ENCODE results near the gene MLN.

MLN gene

DNA sequence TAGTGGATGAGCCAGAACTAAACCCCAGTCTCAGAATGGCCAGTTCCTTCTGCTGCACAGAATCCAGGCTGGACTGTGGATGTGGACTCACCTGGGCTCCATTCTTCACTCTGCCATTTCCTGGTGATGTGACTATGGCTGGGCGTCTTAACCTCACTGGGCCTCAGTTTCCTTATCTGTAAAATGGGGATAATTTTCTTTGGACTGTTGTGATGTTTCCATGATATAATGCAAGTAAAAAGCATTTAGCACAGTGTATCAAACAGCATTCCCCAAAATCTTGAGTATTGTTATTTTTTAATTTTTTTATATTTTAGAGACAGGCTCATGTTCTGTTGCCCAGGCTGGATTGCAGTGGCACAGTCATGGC, 51.2 kb downstream of the MLN start:
- no peak for DNase-seq (ENCODE audit: low read depth)

DNA sequence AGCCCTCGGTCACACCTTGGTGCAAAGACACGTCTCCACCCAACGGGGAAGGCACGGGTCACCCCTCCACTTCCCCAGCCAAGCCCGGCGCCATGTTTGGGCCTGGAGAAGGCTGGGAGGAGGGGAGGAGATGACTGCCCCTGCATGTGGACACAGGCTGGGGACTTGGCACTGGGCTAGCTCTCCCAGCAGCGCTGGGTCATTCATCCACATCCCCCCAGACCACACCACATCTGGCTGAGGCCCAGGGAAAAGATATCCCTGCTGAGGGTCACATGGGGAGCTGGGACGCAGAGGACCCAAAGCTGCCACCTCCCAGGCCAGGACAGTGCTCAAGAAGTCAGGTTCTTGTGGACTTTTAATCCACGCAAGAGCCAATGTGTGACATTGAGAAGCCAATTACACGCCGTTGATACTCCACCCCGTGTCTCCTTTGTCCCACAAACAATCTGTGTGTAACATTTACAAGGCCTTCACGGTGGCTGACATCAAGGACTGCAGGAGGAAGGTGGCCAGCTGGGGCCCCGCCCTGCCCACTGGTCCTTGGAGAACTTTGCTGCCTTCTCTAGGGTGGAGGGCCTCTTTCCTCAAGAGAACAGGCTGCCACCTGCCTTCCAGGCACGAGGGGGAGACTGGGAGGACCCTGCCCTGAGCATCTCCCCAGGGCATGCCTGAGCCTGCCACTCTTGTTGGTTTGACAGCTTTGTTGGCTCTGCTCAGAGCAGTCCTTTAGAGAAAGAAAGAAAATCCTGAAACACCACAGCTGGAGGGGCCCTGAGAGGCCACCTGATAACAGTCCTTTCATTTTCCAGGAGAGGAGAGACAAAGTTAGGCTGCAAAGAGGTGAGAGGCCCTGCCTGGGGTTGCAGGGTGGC, 51.8 kb downstream of the MLN start:
- DNase-seq (ENCODE audit: low read depth): no peak

DNA sequence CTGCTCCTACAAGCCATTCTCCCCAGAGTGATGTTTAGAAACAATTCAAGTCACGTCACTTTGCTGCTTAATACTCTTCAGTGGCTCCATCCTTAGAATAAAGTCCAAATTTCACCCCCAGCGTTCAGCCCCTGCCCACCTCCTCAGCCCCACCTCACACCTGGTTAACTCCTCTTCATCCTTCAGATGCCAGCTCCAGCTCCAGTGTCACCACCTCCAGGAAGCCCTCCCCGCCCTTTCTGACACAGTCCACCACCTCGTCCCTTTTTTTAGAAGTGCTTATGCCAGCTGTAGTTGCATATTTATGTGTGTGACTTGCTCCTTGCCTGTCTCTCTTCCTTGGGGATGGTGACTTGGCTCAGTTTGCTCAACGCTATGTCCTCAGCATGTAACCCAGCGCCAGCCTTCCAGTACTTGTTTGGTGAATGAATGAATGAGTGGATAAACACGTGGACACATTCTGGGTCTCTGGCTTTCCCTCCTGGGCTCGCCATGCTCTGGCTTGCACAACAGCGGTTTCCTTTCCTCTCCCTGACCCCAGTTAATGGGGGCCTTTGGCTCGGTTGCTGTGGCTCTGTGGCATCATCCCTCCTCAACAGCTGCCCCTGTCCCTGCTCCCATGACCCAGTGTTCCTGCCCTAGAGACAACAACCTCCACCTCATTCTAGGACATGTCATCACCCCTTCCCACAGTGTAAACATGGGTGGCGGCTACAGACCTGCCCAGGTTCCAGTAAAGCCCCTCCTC, 53.4 kb downstream of the MLN start:
- DNase-seq (ENCODE audit: low read depth): no peak

DNA sequence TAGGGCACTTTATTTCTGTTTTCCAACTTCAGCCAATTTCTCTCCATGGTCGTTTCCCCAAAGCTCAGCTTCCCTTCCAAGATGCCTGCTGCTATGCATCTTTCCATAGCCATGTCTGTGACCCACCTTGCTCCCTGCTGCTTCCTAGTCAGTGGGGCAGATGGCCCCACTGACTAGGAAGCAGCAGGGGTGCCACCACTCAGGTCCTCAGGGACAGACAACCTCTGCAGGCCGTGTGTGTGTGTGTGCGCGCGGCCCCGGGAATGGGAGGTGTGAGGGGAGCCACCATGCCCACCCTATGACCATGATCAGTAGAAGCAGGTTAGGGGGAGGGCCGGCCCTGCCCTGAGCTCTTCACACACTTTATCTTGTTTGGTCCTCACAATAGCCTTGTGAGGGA, 54.4 kb downstream of the MLN start:
- DNase-seq (ENCODE audit: low read depth): no peak

DNA sequence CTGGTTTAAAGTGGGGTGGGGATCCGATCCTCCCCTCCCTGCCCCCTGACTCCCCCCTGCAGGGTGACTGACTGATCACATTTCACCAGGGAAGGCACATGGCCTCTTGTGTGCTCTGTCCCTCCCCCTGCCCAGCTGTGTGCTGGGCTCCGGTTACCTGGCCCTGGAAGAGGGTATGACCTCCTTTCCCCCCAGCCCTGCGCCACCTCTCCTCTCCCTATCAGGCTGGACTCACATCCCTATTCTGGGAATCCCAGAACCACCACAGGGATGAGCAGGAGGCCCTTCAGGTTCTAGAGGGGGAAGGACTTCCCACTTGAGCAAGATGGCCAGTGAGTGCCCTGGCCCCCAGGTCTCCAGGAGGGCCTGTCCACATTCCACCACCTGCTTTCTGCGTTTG, 55.0 kb downstream of the MLN start:
- DNase-seq (ENCODE audit: low read depth): no peak

DNA sequence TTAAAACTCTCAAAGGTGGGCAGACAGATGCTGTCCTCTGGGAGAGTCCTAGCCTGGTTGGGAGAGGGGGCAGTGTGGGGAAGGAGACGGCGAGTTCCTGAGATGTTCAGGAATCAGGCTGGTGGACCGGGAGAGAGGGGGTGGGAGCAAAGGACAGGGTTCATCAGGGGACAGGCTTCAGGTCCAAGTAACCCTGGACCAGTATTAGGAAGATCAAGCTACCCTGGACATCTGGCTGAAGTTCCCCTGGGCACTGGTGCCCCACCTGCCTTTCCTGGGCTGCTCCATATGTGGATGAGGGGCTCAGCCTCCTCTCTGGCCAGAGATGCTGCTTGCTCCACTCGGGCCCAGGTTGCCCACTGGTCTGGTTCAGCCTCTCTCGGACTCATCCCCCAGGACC, 56.0 kb downstream of the MLN start:
- no peak for DNase-seq (ENCODE audit: low read depth)

DNA sequence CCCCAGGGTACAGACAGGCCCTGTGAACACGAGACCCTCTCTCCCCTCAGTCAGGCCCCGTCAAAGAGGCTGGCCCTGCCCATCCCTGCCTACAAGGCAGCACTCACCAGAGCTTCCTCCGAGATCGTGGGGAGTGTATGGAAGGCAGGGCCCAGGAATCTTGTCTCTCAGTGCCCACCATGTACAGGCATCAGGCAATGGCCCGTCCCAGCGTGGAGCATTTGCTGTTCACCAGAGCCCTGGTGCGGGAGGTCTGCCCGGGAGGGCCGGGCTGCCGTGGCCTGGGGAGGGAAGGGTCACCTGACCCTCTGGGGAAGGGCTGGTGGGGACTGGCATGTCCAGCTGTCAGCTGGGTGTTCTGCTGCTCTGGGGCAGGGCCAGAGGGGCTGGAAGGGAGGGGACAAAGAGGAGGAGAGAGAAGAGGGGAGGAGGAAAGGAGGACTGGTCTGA, 57.1 kb downstream of the MLN start, which contains the start of gene IP6K3:
IP6K3 (minus strand) TSS at position 255 of the 450 bp plus-strand sequence. CDS start 11,429 bp downstream, outside the sequence.
- no peak for DNase-seq (ENCODE audit: low read depth)

DNA sequence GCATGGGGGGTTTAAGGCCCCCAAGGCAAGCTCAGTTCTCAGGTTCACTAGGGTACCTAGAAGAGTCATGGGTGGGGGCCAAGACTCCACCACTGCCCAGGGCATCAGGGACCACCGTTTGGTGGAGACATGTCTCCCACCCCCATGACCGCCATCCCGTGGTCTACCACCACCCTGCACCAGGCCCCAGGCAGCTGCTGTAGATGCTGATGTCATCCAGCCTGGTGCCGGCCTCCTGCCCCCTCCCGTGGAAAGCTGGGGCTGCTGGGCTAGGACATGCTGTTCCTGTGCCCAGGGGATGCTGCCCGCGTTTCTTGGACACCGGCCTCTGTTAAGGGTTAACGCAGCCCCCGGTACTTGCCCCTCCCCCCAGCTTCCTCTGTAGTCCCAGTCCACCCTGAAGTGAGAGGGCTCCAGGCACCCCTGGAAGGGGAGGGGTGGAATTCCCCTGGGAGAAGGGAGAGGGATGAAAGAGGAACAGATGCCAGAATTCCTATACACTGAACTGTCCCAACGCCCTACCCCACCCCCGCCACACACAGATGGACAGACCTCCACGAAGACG, 57.7 kb downstream of the MLN start:
- no peak for DNase-seq (ENCODE audit: low read depth)

DNA sequence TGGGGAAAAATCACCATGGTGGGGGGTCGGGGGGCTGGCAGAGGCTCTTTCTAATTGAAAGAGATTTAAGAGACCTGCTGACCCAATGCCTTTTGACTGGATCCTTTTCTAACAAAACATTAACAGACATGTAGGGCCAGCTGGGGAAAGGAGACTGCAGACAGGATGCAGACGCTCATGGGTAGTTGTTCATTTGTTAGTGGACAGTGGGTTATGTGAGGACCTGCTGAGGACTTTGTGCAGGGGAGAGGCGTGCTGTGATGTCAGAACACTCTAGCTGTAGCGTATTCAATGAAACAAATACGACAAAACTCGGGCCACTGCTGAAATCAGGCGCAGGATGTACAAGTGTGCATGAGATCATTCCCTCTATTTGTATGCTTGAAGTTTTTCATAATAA, 58.3 kb downstream of the MLN start:
- DNase-seq (ENCODE audit: low read depth): no peak

DNA sequence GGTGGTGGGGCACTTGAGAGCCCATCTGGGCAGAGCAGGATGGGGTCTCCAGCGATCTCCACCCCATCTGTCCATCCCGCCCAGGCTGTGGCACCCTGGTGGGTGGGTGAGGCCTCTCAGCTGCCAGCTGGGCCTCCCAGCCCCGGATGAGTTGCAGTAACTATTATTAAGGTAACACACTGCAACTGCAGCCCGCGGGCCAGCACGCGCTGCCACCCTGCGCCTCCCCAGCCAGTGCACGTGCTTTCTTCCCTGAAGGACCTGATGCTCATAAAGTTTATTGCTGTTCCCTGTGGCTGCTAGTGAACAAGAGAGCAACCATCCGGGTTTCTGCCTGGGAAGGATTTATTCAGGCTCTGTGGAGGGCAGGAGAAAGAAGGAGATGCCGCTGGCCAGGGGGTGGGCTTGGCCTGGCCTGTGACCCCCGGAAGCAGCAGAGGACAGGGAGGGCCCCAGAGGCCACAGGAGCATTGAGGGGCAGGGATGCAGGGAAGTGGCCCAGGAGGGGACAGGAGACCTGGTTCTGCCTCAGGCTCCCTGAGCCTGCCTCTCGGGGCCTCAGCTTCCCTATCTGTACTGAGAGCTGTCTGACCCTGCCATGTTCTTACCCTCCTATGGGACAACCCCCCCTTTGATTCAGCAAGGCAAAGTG, 58.8 kb downstream of the MLN start:
- DNase-seq (ENCODE audit: low read depth): no peak
